Measurements from ENCODE around the gene FXYD7. TPM values are rescaled to one million over a fixed set of nuclear protein-coding genes. Genes with fewer than 3 reads are reported as not detected.

FXYD7 gene
- total RNA-seq, 1 experiment from 2014 or later: not detected

- POLR2A ChIA-PET: interaction anchor here (0.7 to 2.3 kb wide), 3 partner anchors 20 to 129 kb away, joined by 3 to 8 read pairs (median 4); no protein-coding TSS in a partner anchor
- peak overlapping the region; percentile 62 for H3K4me3 Mint-ChIP-seq (ENCODE audit: unreplicated experiment)
- peak overlapping the region; percentile 24 for H3K27ac Mint-ChIP-seq (ENCODE audit: low read depth, unreplicated experiment)
- intact Hi-C loops (cut with micrococcal nuclease): no loop called here
- CTCF ChIA-PET: interaction anchor here (0.6 to 6.5 kb wide), 4 partner anchors 10 to 75 kb away, joined by 3 to 91 read pairs (median 3); partner anchors contain the start of gene LGI4
- peaks cover 7% of the 10 kb centered on the region for H3K36me3 Mint-ChIP-seq (ENCODE audit: insufficient read depth, unreplicated experiment)
- no peak for DNase-seq (ENCODE audit: unreplicated experiment)
- no peak for TF ChIP-seq CTCF (IDR thresholded peaks at IDR 0.05; ENCODE audit: unreplicated experiment)
- peaks cover 74% of the 10 kb centered on the region for H3K4me1 Mint-ChIP-seq (ENCODE audit: insufficient read depth, unreplicated experiment)
- no peaks in the 10 kb centered on the region for H3K9me3 Mint-ChIP-seq (ENCODE audit: unreplicated experiment)
- H3K27me3 Mint-ChIP-seq (ENCODE audit: insufficient read depth, unreplicated experiment): no peaks in the 10 kb centered on the region
- no TSS peak for BruUV-seq (replicated peaks)
Observed at GRCh38 chr19:35118268-35119020, 24.6 kb upstream of the FXYD7 start.

DNA sequence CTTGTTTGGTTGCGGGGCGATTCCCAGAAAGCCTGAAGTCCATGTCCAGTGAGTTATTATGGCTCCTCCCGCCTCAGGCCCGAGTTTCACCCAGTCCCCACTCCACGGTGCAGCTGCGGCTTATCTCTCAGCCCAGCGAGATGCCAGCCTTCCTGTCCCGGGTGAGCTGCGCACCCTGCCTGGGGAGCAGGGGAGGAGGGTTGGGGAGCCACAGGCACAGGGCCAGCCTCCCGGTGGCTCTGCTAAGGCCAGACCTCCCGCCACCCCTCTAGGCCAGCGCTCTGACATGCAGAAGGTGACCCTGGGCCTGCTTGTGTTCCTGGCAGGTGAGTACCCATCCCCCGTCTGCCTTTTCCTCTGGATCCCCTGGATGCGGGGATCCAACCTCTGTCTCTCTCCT, 24.0 kb upstream of the FXYD7 start:
- Mint-ChIP-seq H3K36me3 (ENCODE audit: insufficient read depth, unreplicated experiment) (peaks cover 7% of the 10 kb centered on the region), H3K4me3 (ENCODE audit: unreplicated experiment) (no peak overlapping the region), H3K4me1 (ENCODE audit: insufficient read depth, unreplicated experiment) (peaks cover 80% of the 10 kb centered on the region), H3K27me3 (ENCODE audit: insufficient read depth, unreplicated experiment) (no peaks in the 10 kb centered on the region), H3K27ac (ENCODE audit: low read depth, unreplicated experiment) (no peak overlapping the region), H3K9me3 (ENCODE audit: unreplicated experiment) (no peaks in the 10 kb centered on the region)
- no peak for DNase-seq (ENCODE audit: unreplicated experiment)
- intact Hi-C loops (cut with micrococcal nuclease): no loop called here
- no TSS peak for BruUV-seq (replicated peaks)
- CTCF ChIA-PET: interaction anchor here (0.6 to 6.5 kb wide), 6 partner anchors 11 to 76 kb away, joined by 3 to 91 read pairs (median 3); partner anchors contain the start of gene LGI4
- TF ChIP-seq CTCF (IDR thresholded peaks at IDR 0.05; ENCODE audit: unreplicated experiment): no peak
- POLR2A ChIA-PET: interaction anchor here (0.6 to 2.3 kb wide), 4 partner anchors 11 to 129 kb away, joined by 3 to 8 read pairs (median 4); no protein-coding TSS in a partner anchor

DNA sequence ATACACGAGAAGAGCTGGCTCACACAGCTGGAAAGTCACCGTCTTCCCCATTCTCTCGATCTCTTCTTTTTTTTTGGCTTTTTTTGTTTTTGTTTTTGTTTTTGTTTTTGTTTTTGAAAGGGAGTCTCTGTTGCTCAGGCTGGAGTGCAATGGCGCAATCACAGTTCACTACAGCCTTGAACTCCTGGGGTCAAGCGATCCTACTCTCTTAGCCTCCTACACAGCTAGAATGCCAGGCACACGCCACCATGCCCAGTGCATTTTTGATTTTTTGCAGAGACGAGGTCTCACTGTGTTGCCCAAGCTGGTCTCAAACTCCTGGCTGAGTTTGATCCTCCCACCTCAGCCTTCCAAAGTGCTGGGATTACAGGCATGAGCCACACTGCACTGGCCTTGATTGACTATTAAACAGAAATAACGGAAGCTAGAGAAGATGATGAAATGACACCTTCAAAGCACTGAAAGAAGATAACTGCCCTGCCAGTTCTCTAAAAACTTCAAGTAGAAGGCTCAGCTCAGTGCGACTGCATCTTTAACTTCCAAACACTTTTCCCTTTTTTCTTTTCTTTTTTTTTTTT, 23.4 kb upstream of the FXYD7 start:
- H3K9me3 Mint-ChIP-seq (ENCODE audit: unreplicated experiment): no peaks in the 10 kb centered on the region
- H3K36me3 Mint-ChIP-seq (ENCODE audit: insufficient read depth, unreplicated experiment): peaks cover 11% of the 10 kb centered on the region
- no peaks in the 10 kb centered on the region for H3K27me3 Mint-ChIP-seq (ENCODE audit: insufficient read depth, unreplicated experiment)
- ChIA-PET POLR2A (interaction anchor here (0.5 to 2.3 kb wide), 7 partner anchors 11 to 128 kb away, joined by 3 to 8 read pairs (median 3); no protein-coding TSS in a partner anchor), CTCF (interaction anchor here (0.6 to 6.5 kb wide), 6 partner anchors 16 to 76 kb away, joined by 3 to 91 read pairs (median 4); partner anchors contain the start of gene LGI4)
- no TSS peak for BruUV-seq (replicated peaks)
- no peak for DNase-seq (ENCODE audit: unreplicated experiment)
- H3K4me1 Mint-ChIP-seq (ENCODE audit: insufficient read depth, unreplicated experiment): peaks cover 82% of the 10 kb centered on the region
- H3K27ac Mint-ChIP-seq (ENCODE audit: low read depth, unreplicated experiment): peak overlapping the region; percentile 49
- peak overlapping the region; percentile 8 for H3K4me3 Mint-ChIP-seq (ENCODE audit: unreplicated experiment)
- intact Hi-C loops (cut with micrococcal nuclease): no loop called here
- TF ChIP-seq CTCF (IDR thresholded peaks at IDR 0.05; ENCODE audit: unreplicated experiment): no peak

DNA sequence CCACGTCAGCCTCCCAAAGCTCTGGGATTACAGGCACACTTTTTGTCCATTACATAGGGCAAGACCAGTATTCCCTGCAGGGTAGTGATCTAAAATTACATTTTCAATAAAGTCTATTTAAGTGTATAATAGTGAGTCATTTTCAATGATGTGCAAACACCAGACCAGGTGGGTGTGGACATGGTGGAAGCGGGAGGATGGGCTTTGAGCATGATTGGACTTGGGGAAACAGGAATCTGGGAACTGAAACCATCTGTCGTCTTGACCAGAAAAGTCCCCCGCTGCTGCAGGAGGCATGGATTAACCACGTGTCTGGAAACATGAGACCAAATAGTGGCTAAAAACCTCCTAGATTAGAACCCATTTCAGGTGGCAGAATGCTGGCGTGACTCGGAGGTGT, 22.6 kb upstream of the FXYD7 start:
- peak overlapping the region; percentile 8 for H3K4me3 Mint-ChIP-seq (ENCODE audit: unreplicated experiment)
- H3K27ac Mint-ChIP-seq (ENCODE audit: low read depth, unreplicated experiment): peak overlapping the region; percentile 49
- intact Hi-C loops (cut with micrococcal nuclease): no loop called here
- no TSS peak for BruUV-seq (replicated peaks)
- H3K4me1 Mint-ChIP-seq (ENCODE audit: insufficient read depth, unreplicated experiment): peaks cover 77% of the 10 kb centered on the region
- CTCF ChIA-PET: interaction anchor here (0.6 to 6.5 kb wide), 5 partner anchors 15 to 1252 kb away, joined by 3 to 91 read pairs (median 4); partner anchors contain the start of gene LGI4
- no peaks in the 10 kb centered on the region for H3K9me3 Mint-ChIP-seq (ENCODE audit: unreplicated experiment)
- DNase-seq (ENCODE audit: unreplicated experiment): peak; percentile 98
- H3K27me3 Mint-ChIP-seq (ENCODE audit: insufficient read depth, unreplicated experiment): no peaks in the 10 kb centered on the region
- peaks cover 11% of the 10 kb centered on the region for H3K36me3 Mint-ChIP-seq (ENCODE audit: insufficient read depth, unreplicated experiment)
- no peak for TF ChIP-seq CTCF (IDR thresholded peaks at IDR 0.05; ENCODE audit: unreplicated experiment)
- POLR2A ChIA-PET: interaction anchor here (0.5 to 2.3 kb wide), 5 partner anchors 12 to 50 kb away, joined by 3 to 8 read pairs (median 3); no protein-coding TSS in a partner anchor

Data from MCF 10A (cell line).